Gastroesophageal sphincter (tissue), 3 donors: ENCODE measurements around the gene SLC4A2.

Source experiments
- POLR2A ChIP-seq, 2 donors: fragments of 450-650 bp; IDR thresholded peaks; one replicate each; pipeline ENCODE4 v1.6.1; 2017; ENCODE audit warnings: antibody characterized with exemption in 2 of 2, mild to moderate bottlenecking in 2 of 2, moderate library complexity in 1 of 2
- TF ChIP-seq, protein P1 (sequence below), 4 experiments: fragments of 200-600 bp in 2 of 4; fragments of 450-650 bp in 2 of 4; sonication (generic) in 1 of 4; IDR thresholded peaks; one replicate each; pipeline ENCODE4 v1.5.1; 2017 to 2019; ENCODE audit warnings: antibody characterized with exemption in 4 of 4, mild to moderate bottlenecking in 2 of 4, moderate library complexity in 2 of 4

GRCh38 chr7:151083824-151084160 is 24.4 kb downstream of the SLC4A2 start:
- TF ChIP-seq POLR2A (IDR thresholded peaks at IDR 0.05): no peak
- TF ChIP-seq, protein P1, sequence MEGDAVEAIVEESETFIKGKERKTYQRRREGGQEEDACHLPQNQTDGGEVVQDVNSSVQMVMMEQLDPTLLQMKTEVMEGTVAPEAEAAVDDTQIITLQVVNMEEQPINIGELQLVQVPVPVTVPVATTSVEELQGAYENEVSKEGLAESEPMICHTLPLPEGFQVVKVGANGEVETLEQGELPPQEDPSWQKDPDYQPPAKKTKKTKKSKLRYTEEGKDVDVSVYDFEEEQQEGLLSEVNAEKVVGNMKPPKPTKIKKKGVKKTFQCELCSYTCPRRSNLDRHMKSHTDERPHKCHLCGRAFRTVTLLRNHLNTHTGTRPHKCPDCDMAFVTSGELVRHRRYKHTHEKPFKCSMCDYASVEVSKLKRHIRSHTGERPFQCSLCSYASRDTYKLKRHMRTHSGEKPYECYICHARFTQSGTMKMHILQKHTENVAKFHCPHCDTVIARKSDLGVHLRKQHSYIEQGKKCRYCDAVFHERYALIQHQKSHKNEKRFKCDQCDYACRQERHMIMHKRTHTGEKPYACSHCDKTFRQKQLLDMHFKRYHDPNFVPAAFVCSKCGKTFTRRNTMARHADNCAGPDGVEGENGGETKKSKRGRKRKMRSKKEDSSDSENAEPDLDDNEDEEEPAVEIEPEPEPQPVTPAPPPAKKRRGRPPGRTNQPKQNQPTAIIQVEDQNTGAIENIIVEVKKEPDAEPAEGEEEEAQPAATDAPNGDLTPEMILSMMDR (IDR thresholded peaks at IDR 0.05): peak in 1 of 4 experiments; percentile 1
